H9 (cell line): ENCODE data around the gene RAB22A. TPM values are rescaled to one million over a fixed set of nuclear protein-coding genes. Genes with fewer than 3 reads are reported as not detected.

Source experiments
- DNase-seq: peaks from one replicate; pipeline ENCODE4 v3.0.0-alpha.2; 2017
- H2AFZ ChIP-seq: one replicate; pipeline ENCODE4 v1.6.1; 2013; ENCODE audit warnings: mild to moderate bottlenecking, low read length, control low read depth, moderate library complexity
- H2AK5ac ChIP-seq: 2 replicates; pipeline ENCODE4 v1.6.1; 2013; ENCODE audit warnings: low read length, control low read depth, mixed read lengths; ENCODE audit not compliant: insufficient read length
- H2BK120ac ChIP-seq: one replicate; pipeline ENCODE4 v1.6.1; 2013; ENCODE audit warnings: low read depth, mild to moderate bottlenecking, low read length, control low read depth, inconsistent platforms; ENCODE audit not compliant: poor library complexity, severe bottlenecking
- H2BK12ac ChIP-seq: 2 replicates; pipeline ENCODE4 v1.6.1; 2013; ENCODE audit warnings: low read length, control low read depth, mixed read lengths, low read depth; ENCODE audit not compliant: insufficient read length
- H2BK15ac ChIP-seq: 2 replicates; pipeline ENCODE4 v1.6.1; 2013; ENCODE audit warnings: low read depth, low read length, control low read depth
- H2BK20ac ChIP-seq: one replicate; pipeline ENCODE4 v1.6.1; 2013; ENCODE audit warnings: low read depth, mild to moderate bottlenecking, low read length, control low read depth, inconsistent platforms; ENCODE audit not compliant: poor library complexity, severe bottlenecking
- H2BK5ac ChIP-seq: 2 replicates; pipeline ENCODE4 v1.6.1; 2013; ENCODE audit warnings: low read length, control low read depth, mixed read lengths; ENCODE audit not compliant: insufficient read length
- H3K14ac ChIP-seq: 2 replicates; pipeline ENCODE4 v1.6.1; 2013; ENCODE audit warnings: low read length, control low read depth; ENCODE audit not compliant: insufficient read depth
- H3K18ac ChIP-seq: 2 replicates; pipeline ENCODE4 v1.6.1; 2013; ENCODE audit warnings: low read depth, mild to moderate bottlenecking, mixed read lengths, low read length, control low read depth; ENCODE audit not compliant: insufficient read length
- H3K23ac ChIP-seq: 2 replicates; pipeline ENCODE4 v1.6.1; 2013; ENCODE audit warnings: low read length, control low read depth, mixed read lengths, low read depth; ENCODE audit not compliant: insufficient read length
- H3K23me2 ChIP-seq: 2 replicates; pipeline ENCODE4 v1.6.1; 2013; ENCODE audit warnings: low read depth, mild to moderate bottlenecking, mixed read lengths, low read length, control low read depth; ENCODE audit not compliant: insufficient read length, poor library complexity, severe bottlenecking
- H3K27ac ChIP-seq: 2 replicates; pipeline ENCODE4 v1.5.1; 2013; ENCODE audit warnings: low read length, control low read depth, mixed read lengths, low read depth; ENCODE audit not compliant: insufficient read length
- H3K27me3 ChIP-seq: 2 replicates; pipeline ENCODE4 v1.6.1; 2013; ENCODE audit warnings: low read length, control low read depth, inconsistent platforms; ENCODE audit not compliant: insufficient read depth
- H3K4ac ChIP-seq: 2 replicates; pipeline ENCODE4 v1.6.1; 2013; ENCODE audit warnings: low read depth, mild to moderate bottlenecking, control low read depth, inconsistent platforms, low read length, moderate library complexity
- H3K4me1 ChIP-seq: 2 replicates; pipeline ENCODE4 v1.6.1; 2013; ENCODE audit warnings: low read length, control low read depth, inconsistent platforms; ENCODE audit not compliant: insufficient read depth
- H3K4me2 ChIP-seq: 2 replicates; pipeline ENCODE4 v1.6.1; 2013; ENCODE audit warnings: low read length, control low read depth, mixed read lengths; ENCODE audit not compliant: insufficient read length, insufficient read depth
- H3K56ac ChIP-seq: 2 replicates; pipeline ENCODE4 v1.6.1; 2013; ENCODE audit warnings: low read depth, mild to moderate bottlenecking, mixed read lengths, low read length, control low read depth; ENCODE audit not compliant: insufficient read length
- H3K79me1 ChIP-seq: 2 replicates; pipeline ENCODE4 v1.6.1; 2013; ENCODE audit warnings: low read depth, mild to moderate bottlenecking, moderate library complexity, low read length, control low read depth, inconsistent platforms; ENCODE audit not compliant: insufficient read depth, poor library complexity, severe bottlenecking
- H3K79me2 ChIP-seq: 2 replicates; pipeline ENCODE4 v1.6.1; 2013; ENCODE audit warnings: low read length, control low read depth, inconsistent platforms; ENCODE audit not compliant: insufficient read depth
- H3K9ac ChIP-seq: 2 replicates; pipeline ENCODE4 v1.6.1; 2013; ENCODE audit warnings: low read length, control low read depth, mixed read lengths; ENCODE audit not compliant: insufficient read length; ENCODE audit errors: extremely low read depth
- H3K9me3 ChIP-seq: one replicate; pipeline ENCODE4 v1.6.1; 2013; ENCODE audit warnings: low read depth, low read length, inconsistent platforms; ENCODE audit not compliant: control insufficient read depth
- H3T11ph ChIP-seq: one replicate; pipeline ENCODE4 v1.6.1; 2013; ENCODE audit warnings: mild to moderate bottlenecking, low read length, control low read depth, inconsistent platforms
- H4K20me1 ChIP-seq: one replicate; pipeline ENCODE4 v1.6.1; 2013; ENCODE audit not compliant: control insufficient read depth, insufficient read length, insufficient read depth
- H4K5ac ChIP-seq: 2 replicates; pipeline ENCODE4 v1.6.1; 2013; ENCODE audit warnings: low read depth, mild to moderate bottlenecking, mixed read lengths, low read length, control low read depth; ENCODE audit not compliant: insufficient read length
- H4K8ac ChIP-seq: replicated peaks from 2 replicates; pipeline ENCODE4 v1.6.1; 2013; ENCODE audit warnings: low read length, control low read depth, mixed read lengths, low read depth; ENCODE audit not compliant: insufficient read length
- H4K91ac ChIP-seq: 2 replicates; pipeline ENCODE4 v1.6.1; 2013; ENCODE audit warnings: low read depth, mild to moderate bottlenecking, moderate library complexity, mixed read lengths, low read length, control low read depth; ENCODE audit not compliant: insufficient read length
- H3K27ac Mint-ChIP-seq, 3 experiments: 2 replicates in 2 of 3; 3 replicates in 1 of 3; pipeline ENCODE4 v1.8.0; 2020 to 2021; ENCODE audit warnings: mixed read lengths in 3 of 3, mild to moderate bottlenecking in 1 of 3, moderate library complexity in 1 of 3
- H3K27me3 Mint-ChIP-seq: 2 replicates; pipeline ENCODE4 v1.8.0; 2021; ENCODE audit warnings: low read depth, mild to moderate bottlenecking, moderate library complexity, mixed read lengths
- H3K36me3 Mint-ChIP-seq, 3 experiments: 2 replicates in 2 of 3; 3 replicates in 1 of 3; pipeline ENCODE4 v1.8.0; 2020 to 2021; ENCODE audit warnings: low read depth in 3 of 3, mixed read lengths in 3 of 3; ENCODE audit not compliant: insufficient read depth in 1 of 3
- H3K4me1 Mint-ChIP-seq, 2 experiments: 2 replicates each; pipeline ENCODE4 v1.8.0; 2020; ENCODE audit warnings: mixed read lengths in 2 of 2
- H3K4me3 Mint-ChIP-seq, 2 experiments: 2 replicates in 1 of 2; 3 replicates in 1 of 2; pipeline ENCODE4 v1.8.0; 2020 to 2021; ENCODE audit warnings: mild to moderate bottlenecking in 2 of 2, mixed read lengths in 2 of 2, moderate library complexity in 1 of 2
- H3K9me3 Mint-ChIP-seq, 2 experiments: 2 replicates in 1 of 2; 3 replicates in 1 of 2; pipeline ENCODE4 v1.8.0; 2020; ENCODE audit warnings: mild to moderate bottlenecking in 2 of 2, mixed read lengths in 2 of 2, moderate library complexity in 1 of 2
- WGBS: extraction: QIAGEN DNeasy Blood & Tissue Kit; methylation state at CpG from one replicate; pipeline ENCODE4 v1.1.7; 2013; ENCODE audit warnings: missing lambda C conversion rate, low lambda C conversion rate, mixed read lengths; ENCODE audit not compliant: insufficient read length; ENCODE audit errors: extremely low coverage; 5-methylcytosine and 5-hydroxymethylcytosine counted together
- total RNA-seq: library from RNA; stranded (reverse); gene quantifications from 2 replicates; pipeline ENCODE4 v1.2.1, GENCODE V29; 2021
- TF ChIP-seq, protein P1 (sequence below): fragments of 200-600 bp; sonication (generic); conservative IDR thresholded peaks from 3 replicates; pipeline ENCODE4 v1.8.0; 2021; ENCODE audit warnings: antibody characterized with exemption, mild to moderate bottlenecking

The RAB22A gene
- total RNA-seq, 1 experiment from 2014 or later: 6.3 TPM

DNA sequence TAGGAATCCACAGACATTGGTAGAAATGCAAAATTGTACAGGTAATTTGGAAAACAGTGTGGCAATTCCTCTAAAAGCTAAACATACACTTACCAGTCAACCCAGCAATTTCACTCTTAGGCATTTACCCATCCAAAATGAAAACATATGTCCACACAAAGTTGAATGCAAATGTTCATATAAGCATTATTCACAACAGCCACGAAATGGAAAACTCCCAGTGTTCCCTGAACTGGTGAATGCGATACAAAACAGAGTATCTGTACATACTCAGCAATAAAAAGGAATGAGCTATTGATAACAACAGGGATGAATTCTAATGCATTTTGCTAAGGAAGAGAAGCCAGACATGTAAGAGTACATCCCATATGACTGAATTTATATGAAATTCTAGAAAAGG is 32.4 kb upstream of the RAB22A start:
- H3K4me3 Mint-ChIP-seq: no peak overlapping the region
- no peak overlapping the region for H3K14ac ChIP-seq
- H3K27ac Mint-ChIP-seq: no peak overlapping the region
- no peaks in the 10 kb centered on the region for H3K4me1 ChIP-seq
- no peaks in the 10 kb centered on the region for H3K79me1 ChIP-seq
- no peak overlapping the region for H2AK5ac ChIP-seq
- no peak overlapping the region for H2BK20ac ChIP-seq
- peaks cover 0 to 17% (median 0%) of the 10 kb centered on the region in 3 experiments; a peak in 3 of 7 replicates for H3K36me3 Mint-ChIP-seq
- H2AFZ ChIP-seq: no peak overlapping the region
- no peak for DNase-seq
- H3K23ac ChIP-seq: no peak overlapping the region
- H4K8ac ChIP-seq: no peak overlapping the region
- H3K9ac ChIP-seq: no peak overlapping the region
- H2BK5ac ChIP-seq: no peak overlapping the region
- H4K91ac ChIP-seq: no peak overlapping the region
- TF ChIP-seq, protein P1, sequence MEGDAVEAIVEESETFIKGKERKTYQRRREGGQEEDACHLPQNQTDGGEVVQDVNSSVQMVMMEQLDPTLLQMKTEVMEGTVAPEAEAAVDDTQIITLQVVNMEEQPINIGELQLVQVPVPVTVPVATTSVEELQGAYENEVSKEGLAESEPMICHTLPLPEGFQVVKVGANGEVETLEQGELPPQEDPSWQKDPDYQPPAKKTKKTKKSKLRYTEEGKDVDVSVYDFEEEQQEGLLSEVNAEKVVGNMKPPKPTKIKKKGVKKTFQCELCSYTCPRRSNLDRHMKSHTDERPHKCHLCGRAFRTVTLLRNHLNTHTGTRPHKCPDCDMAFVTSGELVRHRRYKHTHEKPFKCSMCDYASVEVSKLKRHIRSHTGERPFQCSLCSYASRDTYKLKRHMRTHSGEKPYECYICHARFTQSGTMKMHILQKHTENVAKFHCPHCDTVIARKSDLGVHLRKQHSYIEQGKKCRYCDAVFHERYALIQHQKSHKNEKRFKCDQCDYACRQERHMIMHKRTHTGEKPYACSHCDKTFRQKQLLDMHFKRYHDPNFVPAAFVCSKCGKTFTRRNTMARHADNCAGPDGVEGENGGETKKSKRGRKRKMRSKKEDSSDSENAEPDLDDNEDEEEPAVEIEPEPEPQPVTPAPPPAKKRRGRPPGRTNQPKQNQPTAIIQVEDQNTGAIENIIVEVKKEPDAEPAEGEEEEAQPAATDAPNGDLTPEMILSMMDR: no peak
- peaks cover 0 to 7% of the 10 kb centered on the region in 2 experiments; a peak in 3 of 4 replicates for H3K4me1 Mint-ChIP-seq
- H2BK15ac ChIP-seq: no peak overlapping the region
- no peaks in the 10 kb centered on the region for H4K20me1 ChIP-seq
- no peak overlapping the region for H3K18ac ChIP-seq
- H2BK120ac ChIP-seq: no peak overlapping the region
- H3K4ac ChIP-seq: no peak overlapping the region
- no peak overlapping the region for H4K5ac ChIP-seq
- H3T11ph ChIP-seq: no peak overlapping the region
- H3K9me3 Mint-ChIP-seq: peaks cover 3 to 6% of the 10 kb centered on the region in 2 experiments; a peak in 2 of 5 replicates
- H3K79me2 ChIP-seq: no peaks in the 10 kb centered on the region
- H3K27me3 ChIP-seq: no peaks in the 10 kb centered on the region
- no CpG with 5 or more reads among the region's 2 CpGs for WGBS
- H3K23me2 ChIP-seq: no peaks in the 10 kb centered on the region
- no peak overlapping the region for H2BK12ac ChIP-seq
- no peak overlapping the region for H3K4me2 ChIP-seq
- H3K27ac ChIP-seq: no peak overlapping the region
- H3K9me3 ChIP-seq: no peaks in the 10 kb centered on the region
- no peaks in the 10 kb centered on the region for H3K27me3 Mint-ChIP-seq
- H3K56ac ChIP-seq: no peak overlapping the region
